IgD-negative memory B cell (primary cell): ENCODE results near the gene CRB1. TPM values are rescaled to one million over a fixed set of nuclear protein-coding genes. Genes with fewer than 3 reads are reported as not detected.

Source experiments
- H3K27ac Mint-ChIP-seq, 3 donors: one replicate each; pipeline ENCODE4 v1.8.0; 2020 to 2022; ENCODE audit warnings: mild to moderate bottlenecking in 3 of 3, mixed read lengths in 3 of 3, moderate library complexity in 1 of 3
- H3K27me3 Mint-ChIP-seq: one replicate; pipeline ENCODE4 v1.8.0; 2021; ENCODE audit warnings: mixed read lengths
- H3K36me3 Mint-ChIP-seq: one replicate; pipeline ENCODE4 v1.8.0; 2020; ENCODE audit warnings: mild to moderate bottlenecking, mixed read lengths
- H3K4me1 Mint-ChIP-seq, 3 donors: one replicate each; pipeline ENCODE4 v1.8.0; 2020 to 2022; ENCODE audit warnings: mixed read lengths in 3 of 3, mild to moderate bottlenecking in 1 of 3
- H3K4me3 Mint-ChIP-seq, 4 donors: one replicate each; pipeline ENCODE4 v1.8.0; 2020 to 2022; ENCODE audit warnings: mild to moderate bottlenecking in 4 of 4, mixed read lengths in 4 of 4, moderate library complexity in 3 of 4
- H3K9me3 Mint-ChIP-seq, 3 donors: one replicate each; pipeline ENCODE4 v1.8.0; 2020 to 2021; ENCODE audit warnings: mixed read lengths in 3 of 3, mild to moderate bottlenecking in 1 of 3
- polyA plus RNA-seq: library from polyadenylated mRNA; unstranded; fragments of 300-500 nt; fragmentation: Illumina TruSeq; gene quantifications from one replicate; pipeline ENCODE4 v1.2.3, GENCODE V29; 2021

Gene CRB1
- polyA plus RNA-seq, 1 donor from 2014 or later, result not detected

- H3K4me1 Mint-ChIP-seq, result no peaks in the 10 kb centered on the region
- no peak overlapping the region for H3K27ac Mint-ChIP-seq
- no peaks in the 10 kb centered on the region for H3K36me3 Mint-ChIP-seq
- no peak overlapping the region for H3K4me3 Mint-ChIP-seq
- H3K9me3 Mint-ChIP-seq, result no peaks in the 10 kb centered on the region
- H3K27me3 Mint-ChIP-seq, result peaks cover 4% of the 10 kb centered on the region
Observed at GRCh38 chr1:197277166-197277565, 9.1 kb downstream of the CRB1 start.

GRCh38 chr1:197284325-197284724 lies 16.3 kb downstream of the CRB1 start:
- Mint-ChIP-seq H3K27me3 (peaks cover 9% of the 10 kb centered on the region), H3K9me3 (no peaks in the 10 kb centered on the region), H3K36me3 (no peaks in the 10 kb centered on the region), H3K27ac (no peak overlapping the region), H3K4me3 (no peak overlapping the region), H3K4me1 (peaks cover 0 to 9% (median 8%) of the 10 kb centered on the region in 3 donors)

- peaks cover 0 to 9% (median 8%) of the 10 kb centered on the region in 3 donors for H3K4me1 Mint-ChIP-seq
- H3K9me3 Mint-ChIP-seq, result no peaks in the 10 kb centered on the region
Observed at GRCh38 chr1:197284966-197285365, 16.9 kb downstream of the CRB1 start.

GRCh38 chr1:197285526-197286205 lies 17.6 kb downstream of the CRB1 start:
- Mint-ChIP-seq H3K9me3 (no peaks in the 10 kb centered on the region), H3K36me3 (no peaks in the 10 kb centered on the region), H3K4me1 (peaks cover 0 to 9% (median 8%) of the 10 kb centered on the region in 3 donors), H3K27ac (no peak overlapping the region), H3K27me3 (peaks cover 8% of the 10 kb centered on the region), H3K4me3 (no peak overlapping the region)

More at GRCh38 chr1:197284966-197285365, 16.9 kb downstream of the CRB1 start:
- Mint-ChIP-seq H3K27me3 (peaks cover 8% of the 10 kb centered on the region), H3K27ac (peak overlapping the region in 1 of 3 donors; percentile 26), H3K36me3 (no peaks in the 10 kb centered on the region), H3K4me3 (no peak overlapping the region)

GRCh38 chr1:197286634-197287033 lies 18.6 kb downstream of the CRB1 start:
- H3K27ac Mint-ChIP-seq, result no peak overlapping the region
- H3K27me3 Mint-ChIP-seq, result peaks cover 5% of the 10 kb centered on the region
- H3K36me3 Mint-ChIP-seq, result no peaks in the 10 kb centered on the region
- H3K4me3 Mint-ChIP-seq, result no peak overlapping the region
- peaks cover 0 to 9% (median 8%) of the 10 kb centered on the region in 3 donors for H3K4me1 Mint-ChIP-seq
- no peaks in the 10 kb centered on the region for H3K9me3 Mint-ChIP-seq

- Mint-ChIP-seq H3K27me3 (peaks cover 5% of the 10 kb centered on the region), H3K9me3 (peaks cover 0 to 4% (median 0%) of the 10 kb centered on the region in 3 donors), H3K4me3 (no peak overlapping the region), H3K36me3 (no peaks in the 10 kb centered on the region), H3K27ac (no peak overlapping the region), H3K4me1 (peaks cover 0 to 9% (median 8%) of the 10 kb centered on the region in 3 donors)
Observed at GRCh38 chr1:197287863-197288262, 19.8 kb downstream of the CRB1 start.

- Mint-ChIP-seq H3K9me3 (no peaks in the 10 kb centered on the region), H3K4me3 (no peak overlapping the region), H3K4me1 (no peaks in the 10 kb centered on the region), H3K27me3 (peaks cover 3% of the 10 kb centered on the region), H3K27ac (no peak overlapping the region), H3K36me3 (no peaks in the 10 kb centered on the region)
Observed at GRCh38 chr1:197302775-197303174, 34.7 kb downstream of the CRB1 start.

GRCh38 chr1:197303463-197303862 lies 35.4 kb downstream of the CRB1 start:
- H3K27me3 Mint-ChIP-seq, result peaks cover 3% of the 10 kb centered on the region
- no peaks in the 10 kb centered on the region for H3K9me3 Mint-ChIP-seq
- no peak overlapping the region for H3K27ac Mint-ChIP-seq
- no peaks in the 10 kb centered on the region for H3K4me1 Mint-ChIP-seq
- no peak overlapping the region for H3K4me3 Mint-ChIP-seq
- H3K36me3 Mint-ChIP-seq, result no peaks in the 10 kb centered on the region

GRCh38 chr1:197304638-197305200 lies 36.7 kb downstream of the CRB1 start:
- H3K27ac Mint-ChIP-seq, result no peak overlapping the region
- peaks cover 3% of the 10 kb centered on the region for H3K27me3 Mint-ChIP-seq
- no peaks in the 10 kb centered on the region for H3K4me1 Mint-ChIP-seq
- H3K9me3 Mint-ChIP-seq, result no peaks in the 10 kb centered on the region
- no peaks in the 10 kb centered on the region for H3K36me3 Mint-ChIP-seq
- H3K4me3 Mint-ChIP-seq, result no peak overlapping the region

- Mint-ChIP-seq H3K4me3 (no peak overlapping the region), H3K36me3 (no peaks in the 10 kb centered on the region), H3K9me3 (no peaks in the 10 kb centered on the region), H3K4me1 (no peaks in the 10 kb centered on the region), H3K27me3 (peaks cover 3% of the 10 kb centered on the region), H3K27ac (no peak overlapping the region)
Observed at GRCh38 chr1:197305925-197306324, 37.9 kb downstream of the CRB1 start.

GRCh38 chr1:197306381-197307062 lies 38.5 kb downstream of the CRB1 start:
- Mint-ChIP-seq H3K4me1 (no peaks in the 10 kb centered on the region), H3K27me3 (peaks cover 3% of the 10 kb centered on the region), H3K27ac (no peak overlapping the region), H3K4me3 (no peak overlapping the region), H3K36me3 (no peaks in the 10 kb centered on the region), H3K9me3 (no peaks in the 10 kb centered on the region)

- Mint-ChIP-seq H3K4me1 (no peaks in the 10 kb centered on the region), H3K27ac (no peak overlapping the region), H3K4me3 (no peak overlapping the region), H3K36me3 (no peaks in the 10 kb centered on the region), H3K27me3 (peaks cover 3% of the 10 kb centered on the region), H3K9me3 (no peaks in the 10 kb centered on the region)
Observed at GRCh38 chr1:197307136-197307535, 39.1 kb downstream of the CRB1 start.

GRCh38 chr1:197307551-197307950 lies 39.5 kb downstream of the CRB1 start:
- Mint-ChIP-seq H3K9me3 (no peaks in the 10 kb centered on the region), H3K36me3 (no peaks in the 10 kb centered on the region), H3K4me1 (no peaks in the 10 kb centered on the region), H3K4me3 (no peak overlapping the region), H3K27ac (no peak overlapping the region), H3K27me3 (peaks cover 3% of the 10 kb centered on the region)

GRCh38 chr1:197311081-197311480 lies 43.0 kb downstream of the CRB1 start:
- H3K27me3 Mint-ChIP-seq, result peaks cover under 1% of the 10 kb centered on the region
- H3K4me3 Mint-ChIP-seq, result no peak overlapping the region
- H3K36me3 Mint-ChIP-seq, result no peaks in the 10 kb centered on the region
- H3K9me3 Mint-ChIP-seq, result no peaks in the 10 kb centered on the region
- no peak overlapping the region for H3K27ac Mint-ChIP-seq
- H3K4me1 Mint-ChIP-seq, result no peaks in the 10 kb centered on the region

- Mint-ChIP-seq H3K4me1 (no peaks in the 10 kb centered on the region), H3K4me3 (no peak overlapping the region), H3K36me3 (no peaks in the 10 kb centered on the region), H3K27ac (no peak overlapping the region), H3K9me3 (no peaks in the 10 kb centered on the region), H3K27me3 (no peaks in the 10 kb centered on the region)
Observed at GRCh38 chr1:197312163-197312562, 44.1 kb downstream of the CRB1 start.

GRCh38 chr1:197313713-197314112 lies 45.7 kb downstream of the CRB1 start:
- Mint-ChIP-seq H3K27me3 (peaks cover 3% of the 10 kb centered on the region), H3K4me3 (peak overlapping the region in 1 of 4 donors; percentile 69), H3K9me3 (no peaks in the 10 kb centered on the region), H3K4me1 (no peaks in the 10 kb centered on the region), H3K27ac (no peak overlapping the region), H3K36me3 (no peaks in the 10 kb centered on the region)
